ENCODE measurements around the gene RTTN.

The RTTN gene

DNA sequence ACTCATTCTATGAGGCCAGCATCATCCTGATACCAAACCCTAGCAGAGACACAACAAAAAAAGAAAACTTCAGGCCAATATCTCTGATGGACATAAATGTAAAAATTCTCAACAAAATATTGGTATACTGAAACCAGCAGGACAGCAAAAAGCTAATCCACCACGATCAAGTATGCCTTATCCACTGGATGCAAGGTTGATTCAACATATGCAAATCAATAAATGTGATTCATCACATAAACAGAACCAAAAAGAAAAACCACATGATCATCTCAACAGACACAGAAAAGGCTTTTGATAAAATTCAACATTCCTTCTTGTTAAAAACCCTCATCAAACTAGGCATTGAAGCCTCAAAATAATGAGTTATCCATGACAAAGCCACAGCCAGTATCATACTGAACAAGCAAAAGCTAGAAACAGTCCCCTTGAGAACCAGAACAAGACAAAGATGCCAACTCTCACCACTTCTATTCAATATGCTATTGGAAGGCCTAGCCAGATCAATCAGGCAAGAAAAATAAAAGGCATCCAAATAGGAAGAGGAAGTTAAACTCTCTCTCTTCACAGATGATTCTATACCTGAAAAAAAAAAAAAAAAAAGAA, 45.3 kb downstream of the RTTN start:
- in situ Hi-C loops (cut with HindIII; ENCODE audit: low pct_ligation_motif_present, low pct_unique_long_range_greater_than_20kb, low sequenced_read_pairs): no loop called here

DNA sequence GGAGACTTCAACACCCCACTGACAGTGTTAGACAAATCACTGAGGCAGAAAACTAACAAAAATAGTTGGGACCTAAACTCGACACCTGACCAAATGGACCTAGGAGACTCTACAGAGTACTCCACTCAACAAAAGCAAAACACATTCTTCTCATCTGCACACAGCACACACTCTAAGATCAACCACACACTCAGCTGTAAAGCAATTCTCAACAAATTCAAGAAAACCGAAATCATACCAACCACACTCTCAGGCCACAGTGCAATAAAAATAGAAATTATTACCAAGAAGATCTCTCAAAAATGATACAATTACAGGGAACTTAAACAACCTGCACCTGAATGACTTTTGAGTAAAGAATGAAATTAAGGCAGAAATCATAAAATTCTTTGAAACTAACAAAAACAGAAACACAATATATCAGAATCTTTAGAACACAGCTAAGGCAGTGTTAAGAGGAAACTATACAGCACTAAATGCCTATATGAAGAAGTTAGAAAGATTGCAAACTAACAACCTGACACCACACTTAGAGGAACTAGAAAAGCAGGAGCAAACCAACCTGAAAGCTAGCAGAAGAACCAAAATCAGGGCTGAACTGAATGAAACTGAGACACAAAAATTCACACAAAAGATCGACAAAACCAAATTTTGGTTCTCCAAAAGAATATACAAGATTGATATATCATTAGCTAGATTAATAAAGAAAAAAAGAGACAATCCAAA, 46.3 kb downstream of the RTTN start:
- no peak for DNase-seq
- in situ Hi-C loops (cut with HindIII; ENCODE audit: low pct_ligation_motif_present, low pct_unique_long_range_greater_than_20kb, low sequenced_read_pairs): no loop called here

More for the DNA sequence above, 45.3 kb downstream of the RTTN start:
- DNase-seq: no peak

GRCh38 chr18:70156886-70157285, 48.6 kb downstream of the RTTN start:
- DNase-seq: no peak
- in situ Hi-C loops (cut with HindIII; ENCODE audit: low pct_ligation_motif_present, low pct_unique_long_range_greater_than_20kb, low sequenced_read_pairs): no loop called here

DNA sequence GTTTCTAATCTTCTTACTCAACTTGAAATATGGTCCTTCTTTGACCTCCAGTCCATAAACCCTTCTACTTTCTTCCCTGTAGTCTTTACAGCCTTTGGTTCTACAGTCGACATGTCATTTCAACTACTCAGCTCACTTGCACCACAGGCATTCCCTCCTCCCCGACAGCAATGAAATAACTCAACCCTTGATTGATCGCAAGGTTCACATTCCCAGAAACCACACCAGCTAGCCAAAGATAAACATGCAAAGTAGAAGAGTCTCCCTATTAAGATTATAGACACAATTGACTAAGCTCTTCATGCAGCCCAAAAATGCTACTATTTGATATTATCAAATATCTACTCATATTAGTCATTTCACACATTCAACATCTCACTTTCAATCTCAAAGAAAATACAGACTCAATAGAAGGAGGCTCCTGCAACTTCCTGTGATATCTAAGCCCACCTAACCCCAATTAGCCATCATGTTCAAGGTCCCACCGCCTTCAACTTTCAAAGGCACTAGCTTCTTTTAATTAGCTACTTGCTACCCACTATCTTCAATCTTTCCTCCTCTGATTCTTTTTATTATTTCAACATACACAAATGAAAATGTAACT, 50.8 kb downstream of the RTTN start:
- in situ Hi-C loops (cut with HindIII; ENCODE audit: low pct_ligation_motif_present, low pct_unique_long_range_greater_than_20kb, low sequenced_read_pairs): no loop called here
- peak; percentile 7 for DNase-seq

DNA sequence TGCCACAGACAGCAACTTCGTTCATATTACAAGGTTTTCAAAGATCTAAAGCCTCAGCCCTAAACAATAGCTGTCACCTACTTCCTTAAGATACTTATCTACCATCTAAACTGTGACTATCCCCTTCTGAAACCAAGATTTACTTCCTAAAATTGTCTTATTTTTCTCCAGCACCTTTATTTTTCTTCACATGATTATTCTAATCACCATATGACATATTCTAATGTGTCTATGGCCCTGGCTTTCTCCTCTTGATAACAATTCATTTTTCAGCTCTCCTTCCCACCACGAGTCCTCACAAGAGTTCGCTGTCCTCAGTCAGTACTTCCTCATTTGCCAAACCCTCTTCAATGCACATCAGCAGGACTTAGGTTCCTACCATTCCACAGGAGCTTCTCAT, 53.9 kb downstream of the RTTN start:
- DNase-seq: no peak
- in situ Hi-C loops (cut with HindIII; ENCODE audit: low pct_ligation_motif_present, low pct_unique_long_range_greater_than_20kb, low sequenced_read_pairs): no loop called here

GRCh38 chr18:70149616-70150301, 55.7 kb downstream of the RTTN start:
- DNase-seq: no peak
- in situ Hi-C loops (cut with HindIII; ENCODE audit: low pct_ligation_motif_present, low pct_unique_long_range_greater_than_20kb, low sequenced_read_pairs): no loop called here

GRCh38 chr18:70149156-70149555, 56.3 kb downstream of the RTTN start:
- DNase-seq: no peak
- in situ Hi-C loops (cut with HindIII; ENCODE audit: low pct_ligation_motif_present, low pct_unique_long_range_greater_than_20kb, low sequenced_read_pairs): no loop called here

DNA sequence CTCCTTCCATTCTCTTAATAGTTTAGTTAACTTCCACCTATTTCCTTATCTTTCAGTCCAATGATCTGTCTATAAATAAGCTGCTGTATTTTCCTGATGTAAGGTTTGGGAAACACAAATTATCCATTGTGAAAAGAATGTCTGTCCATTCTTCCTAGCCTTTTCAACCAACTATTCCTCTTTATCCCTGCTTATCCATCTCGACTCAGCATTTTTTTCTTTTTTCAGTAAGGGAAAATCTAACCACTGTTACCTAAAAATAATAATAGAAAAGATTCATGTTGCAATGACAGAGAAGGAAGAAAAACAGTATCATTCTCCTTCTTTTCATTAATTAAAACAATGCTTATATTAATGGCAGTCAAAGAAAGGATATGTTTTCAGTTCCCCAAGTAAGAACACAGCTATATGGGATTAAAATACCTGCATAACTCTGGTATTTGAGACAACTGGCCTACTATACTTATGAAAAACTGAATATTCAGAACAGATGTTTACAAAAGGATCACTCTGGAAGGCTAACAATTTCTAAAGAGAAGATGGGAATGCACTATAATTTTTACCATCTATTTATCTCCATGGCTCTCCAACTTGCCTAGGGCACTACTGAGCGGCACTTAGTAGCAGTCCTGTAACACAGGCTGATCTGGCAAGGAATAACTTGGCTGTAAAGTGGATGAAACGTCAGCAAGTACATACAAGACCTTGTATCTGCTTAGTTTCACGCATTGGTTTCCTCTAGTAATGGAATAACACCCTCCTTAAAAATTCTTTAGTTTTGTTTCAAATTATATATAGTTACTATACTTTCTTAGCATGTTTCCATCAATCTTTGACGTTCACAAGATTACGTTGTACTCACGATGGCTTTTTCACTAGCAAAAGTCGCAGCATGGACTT, 57.2 kb downstream of the RTTN start:
- no peak for DNase-seq
- in situ Hi-C loops (cut with HindIII; ENCODE audit: low pct_ligation_motif_present, low pct_unique_long_range_greater_than_20kb, low sequenced_read_pairs): no loop called here

GRCh38 chr18:70146174-70146573, 59.3 kb downstream of the RTTN start:
- DNase-seq: no peak
- in situ Hi-C loops (cut with HindIII; ENCODE audit: low pct_ligation_motif_present, low pct_unique_long_range_greater_than_20kb, low sequenced_read_pairs): no loop called here

DNA sequence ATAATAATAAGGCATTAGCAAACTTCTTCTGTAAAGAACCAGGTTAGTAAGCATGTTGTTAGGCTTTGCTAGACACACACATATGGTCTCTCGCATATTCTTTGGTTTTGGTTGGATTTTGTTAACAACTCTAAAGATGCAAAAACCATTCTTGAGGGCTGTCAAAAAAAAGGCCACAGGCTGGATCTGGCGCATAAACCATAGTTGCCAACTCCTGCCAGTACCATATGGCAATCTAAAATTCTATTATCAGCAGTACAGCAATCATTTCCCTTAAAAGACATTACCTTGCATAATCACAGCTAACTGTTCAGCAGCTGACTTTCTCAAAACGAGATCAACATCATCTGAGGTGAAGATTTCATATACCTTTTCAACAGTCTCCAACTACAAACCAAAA, 63.5 kb downstream of the RTTN start:
- in situ Hi-C loops (cut with HindIII; ENCODE audit: low pct_ligation_motif_present, low pct_unique_long_range_greater_than_20kb, low sequenced_read_pairs): no loop called here

DNA sequence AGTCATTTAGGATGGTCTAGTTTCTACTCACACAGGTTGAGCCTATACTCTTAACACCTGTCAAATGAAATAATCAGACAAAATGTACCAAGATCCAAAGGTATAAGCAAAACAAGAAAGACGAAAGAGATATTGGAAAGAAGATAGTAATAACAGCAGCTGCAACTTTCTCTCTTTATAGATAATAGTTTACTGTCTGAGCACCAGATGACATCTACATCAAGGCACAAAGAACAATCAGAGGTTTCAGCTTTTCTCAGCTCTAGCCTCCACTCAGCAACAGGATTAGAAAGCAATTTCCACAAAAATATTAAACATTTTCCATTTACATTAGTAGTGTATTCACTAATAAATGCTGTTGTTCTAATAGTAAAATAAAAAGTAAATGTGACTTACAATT, 66.3 kb downstream of the RTTN start:
- no peak for DNase-seq
- in situ Hi-C loops (cut with HindIII; ENCODE audit: low pct_ligation_motif_present, low pct_unique_long_range_greater_than_20kb, low sequenced_read_pairs): no loop called here

More for the DNA sequence above, 63.5 kb downstream of the RTTN start:
- DNase-seq: no peak

GRCh38 chr18:70135604-70136003, 69.9 kb downstream of the RTTN start:
- DNase-seq: no peak
- in situ Hi-C loops (cut with HindIII; ENCODE audit: low pct_ligation_motif_present, low pct_unique_long_range_greater_than_20kb, low sequenced_read_pairs): no loop called here

- in situ Hi-C loops (cut with HindIII; ENCODE audit: low pct_ligation_motif_present, low pct_unique_long_range_greater_than_20kb, low sequenced_read_pairs): no loop called here
- DNase-seq: no peak
These were observed 72.5 kb downstream of the RTTN start for GRCh38 chr18:70132999-70133398.

- in situ Hi-C loops (cut with HindIII; ENCODE audit: low pct_ligation_motif_present, low pct_unique_long_range_greater_than_20kb, low sequenced_read_pairs): no loop called here
- no peak for DNase-seq
These were observed 77.2 kb downstream of the RTTN start for GRCh38 chr18:70128271-70128670.

DNA sequence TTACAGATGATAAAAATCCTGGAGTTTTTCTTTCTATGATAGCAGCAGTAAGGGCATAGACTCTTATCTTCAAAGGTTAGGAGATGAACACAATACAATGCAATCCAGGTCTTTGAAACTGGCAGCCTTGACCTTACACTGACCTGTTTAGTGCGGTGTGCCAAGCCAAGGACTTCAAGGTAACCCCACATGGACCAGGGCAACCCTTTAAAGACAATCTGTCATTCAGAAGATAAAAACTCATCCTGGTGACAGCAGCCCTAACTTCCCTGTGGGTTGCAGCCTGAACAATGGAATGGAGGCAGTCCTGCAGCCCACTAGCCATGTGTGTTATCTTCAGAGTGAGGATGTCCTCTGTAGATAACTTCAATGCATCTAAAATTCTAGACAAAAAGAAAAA, 78.1 kb downstream of the RTTN start:
- in situ Hi-C loops (cut with HindIII; ENCODE audit: low pct_ligation_motif_present, low pct_unique_long_range_greater_than_20kb, low sequenced_read_pairs): no loop called here
- no peak for DNase-seq

GRCh38 chr18:70126832-70127231, 78.7 kb downstream of the RTTN start:
- in situ Hi-C loops (cut with HindIII; ENCODE audit: low pct_ligation_motif_present, low pct_unique_long_range_greater_than_20kb, low sequenced_read_pairs): no loop called here
- DNase-seq: no peak

- in situ Hi-C loops (cut with HindIII; ENCODE audit: low pct_ligation_motif_present, low pct_unique_long_range_greater_than_20kb, low sequenced_read_pairs): no loop called here
- no peak for DNase-seq
These were observed 81.3 kb downstream of the RTTN start for GRCh38 chr18:70124139-70124538.

- in situ Hi-C loops (cut with HindIII; ENCODE audit: low pct_ligation_motif_present, low pct_unique_long_range_greater_than_20kb, low sequenced_read_pairs): no loop called here
- DNase-seq: no peak
These were observed 83.6 kb downstream of the RTTN start for GRCh38 chr18:70121842-70122241.

DNA sequence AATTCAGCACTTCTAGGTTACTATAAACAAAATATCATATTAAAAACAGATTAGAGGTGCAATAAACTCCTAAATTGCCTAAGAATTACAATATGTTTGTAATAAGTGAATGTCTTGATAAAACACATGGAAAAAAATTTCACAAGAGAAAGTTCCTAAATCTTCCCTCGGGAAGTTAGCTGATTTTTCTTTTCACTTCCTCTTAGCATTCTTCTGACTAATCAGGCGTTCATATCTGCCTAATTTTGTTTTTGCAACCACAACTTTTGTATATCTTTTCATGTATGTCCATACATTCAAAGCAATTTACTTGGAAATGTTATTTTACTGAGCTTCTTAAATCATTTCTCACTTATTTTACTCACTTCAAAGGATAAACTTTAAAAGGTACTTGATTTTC, 88.5 kb downstream of the RTTN start:
- in situ Hi-C loops (cut with HindIII; ENCODE audit: low pct_ligation_motif_present, low pct_unique_long_range_greater_than_20kb, low sequenced_read_pairs): no loop called here
- DNase-seq: no peak

Data from ACHN (cell line).